Subcutaneous abdominal adipose tissue (tissue), 5 donors: ENCODE measurements around the gene PARP15.

Source experiments
- H3K27ac ChIP-seq: one replicate; pipeline ENCODE4 v1.7.0; 2013; ENCODE audit warnings: low read depth, mild to moderate bottlenecking, inconsistent platforms, low read length, moderate library complexity
- H3K27me3 ChIP-seq, 5 donors: one replicate each; pipeline ENCODE4 v1.7.0; 2013; ENCODE audit warnings: low read length in 5 of 5, inconsistent platforms in 1 of 5; ENCODE audit not compliant: control insufficient read depth in 5 of 5, insufficient read depth in 4 of 5
- H3K36me3 ChIP-seq, 5 donors: one replicate each; pipeline ENCODE4 v1.7.0; 2013; ENCODE audit warnings: low read length in 5 of 5; ENCODE audit not compliant: control insufficient read depth in 5 of 5, insufficient read depth in 5 of 5
- H3K4me1 ChIP-seq, 5 donors: one replicate each; pipeline ENCODE4 v1.7.0; 2013; ENCODE audit warnings: low read length in 5 of 5, mild to moderate bottlenecking in 3 of 5, moderate library complexity in 1 of 5; ENCODE audit not compliant: control insufficient read depth in 5 of 5, insufficient read depth in 5 of 5
- H3K4me3 ChIP-seq, 5 donors: one replicate each; pipeline ENCODE4 v1.7.0; 2013; ENCODE audit warnings: low read length in 5 of 5, low read depth in 1 of 5
- H3K9ac ChIP-seq, 5 donors: one replicate each; pipeline ENCODE4 v1.7.0; 2013; ENCODE audit warnings: low read length in 5 of 5, mild to moderate bottlenecking in 4 of 5, moderate library complexity in 3 of 5
- H3K9me3 ChIP-seq, 5 donors: one replicate each; pipeline ENCODE4 v1.7.0; 2013; ENCODE audit warnings: low read length in 5 of 5; ENCODE audit not compliant: control insufficient read depth in 5 of 5
- donor health status: healthy.
- donor health status: healthy.
- donor health status: healthy.
- donor health status: healthy.
- donor health status: healthy.

Gene PARP15

GRCh38 chr3:122586773-122587485, 9.5 kb downstream of the PARP15 start:
- H3K27ac ChIP-seq = no peak overlapping the region
- H3K4me1 ChIP-seq = no peaks in the 10 kb centered on the region
- no peaks in the 10 kb centered on the region for H3K27me3 ChIP-seq
- no peak overlapping the region for H3K4me3 ChIP-seq
- peaks cover 5 to 9% (median 8%) of the 10 kb centered on the region in 5 donors for H3K9me3 ChIP-seq
- H3K36me3 ChIP-seq = no peaks in the 10 kb centered on the region
- no peak overlapping the region for H3K9ac ChIP-seq

- Histone ChIP-seq H3K36me3 (no peaks in the 10 kb centered on the region), H3K27me3 (no peaks in the 10 kb centered on the region), H3K4me1 (no peaks in the 10 kb centered on the region), H3K27ac (no peak overlapping the region), H3K9me3 (peaks cover 0 to 3% (median 2%) of the 10 kb centered on the region in 5 donors), H3K9ac (no peak overlapping the region), H3K4me3 (no peak overlapping the region)
These were observed 10.1 kb downstream of the PARP15 start for GRCh38 chr3:122587572-122587971.

GRCh38 chr3:122589297-122589696, 11.8 kb downstream of the PARP15 start:
- no peak overlapping the region for H3K9ac ChIP-seq
- no peaks in the 10 kb centered on the region for H3K27me3 ChIP-seq
- H3K9me3 ChIP-seq = peaks cover 0 to 2% (median 0%) of the 10 kb centered on the region in 5 donors
- no peaks in the 10 kb centered on the region for H3K36me3 ChIP-seq
- H3K27ac ChIP-seq = no peak overlapping the region
- H3K4me3 ChIP-seq = no peak overlapping the region
- H3K4me1 ChIP-seq = no peaks in the 10 kb centered on the region

- H3K9me3 ChIP-seq = peaks cover 0 to 4% (median 0%) of the 10 kb centered on the region in 5 donors
- H3K4me3 ChIP-seq = no peak overlapping the region
- H3K4me1 ChIP-seq = no peaks in the 10 kb centered on the region
- no peak overlapping the region for H3K27ac ChIP-seq
- H3K27me3 ChIP-seq = no peaks in the 10 kb centered on the region
- H3K36me3 ChIP-seq = no peaks in the 10 kb centered on the region
- no peak overlapping the region for H3K9ac ChIP-seq
These were observed 13.2 kb downstream of the PARP15 start for GRCh38 chr3:122590610-122591009.

GRCh38 chr3:122594025-122594424, 16.6 kb downstream of the PARP15 start:
- Histone ChIP-seq H3K36me3 (no peaks in the 10 kb centered on the region), H3K9me3 (peaks cover 0 to 6% (median 0%) of the 10 kb centered on the region in 5 donors), H3K27me3 (no peaks in the 10 kb centered on the region)

GRCh38 chr3:122598151-122598550, 20.7 kb downstream of the PARP15 start:
- no peaks in the 10 kb centered on the region for H3K4me1 ChIP-seq
- no peak overlapping the region for H3K4me3 ChIP-seq
- H3K9me3 ChIP-seq = peaks cover 0 to 5% (median 0%) of the 10 kb centered on the region in 5 donors
- H3K27ac ChIP-seq = no peak overlapping the region
- H3K36me3 ChIP-seq = no peaks in the 10 kb centered on the region
- H3K27me3 ChIP-seq = no peaks in the 10 kb centered on the region
- H3K9ac ChIP-seq = no peak overlapping the region

More at GRCh38 chr3:122594025-122594424, 16.6 kb downstream of the PARP15 start:
- no peak overlapping the region for H3K4me3 ChIP-seq
- no peak overlapping the region for H3K9ac ChIP-seq
- no peaks in the 10 kb centered on the region for H3K4me1 ChIP-seq
- H3K27ac ChIP-seq = no peak overlapping the region

GRCh38 chr3:122598556-122598955, 21.1 kb downstream of the PARP15 start:
- Histone ChIP-seq H3K4me1 (no peaks in the 10 kb centered on the region), H3K36me3 (no peaks in the 10 kb centered on the region), H3K27ac (no peak overlapping the region), H3K27me3 (no peaks in the 10 kb centered on the region), H3K9ac (no peak overlapping the region), H3K9me3 (peaks cover 0 to 5% (median 0%) of the 10 kb centered on the region in 5 donors), H3K4me3 (no peak overlapping the region)

GRCh38 chr3:122602011-122602710, 24.7 kb downstream of the PARP15 start:
- H3K27me3 ChIP-seq = no peaks in the 10 kb centered on the region
- H3K4me3 ChIP-seq = no peak overlapping the region
- no peaks in the 10 kb centered on the region for H3K36me3 ChIP-seq
- no peak overlapping the region for H3K27ac ChIP-seq
- H3K9ac ChIP-seq = no peak overlapping the region
- no peaks in the 10 kb centered on the region for H3K9me3 ChIP-seq
- no peaks in the 10 kb centered on the region for H3K4me1 ChIP-seq

GRCh38 chr3:122603056-122603455, 25.6 kb downstream of the PARP15 start:
- no peaks in the 10 kb centered on the region for H3K4me1 ChIP-seq
- no peak overlapping the region for H3K4me3 ChIP-seq
- H3K36me3 ChIP-seq = no peaks in the 10 kb centered on the region
- H3K27me3 ChIP-seq = no peaks in the 10 kb centered on the region
- no peak overlapping the region for H3K27ac ChIP-seq
- H3K9me3 ChIP-seq = no peaks in the 10 kb centered on the region
- H3K9ac ChIP-seq = no peak overlapping the region

GRCh38 chr3:122606330-122606729, 28.9 kb downstream of the PARP15 start:
- Histone ChIP-seq H3K9me3 (no peaks in the 10 kb centered on the region), H3K36me3 (no peaks in the 10 kb centered on the region), H3K4me1 (no peaks in the 10 kb centered on the region)

More at GRCh38 chr3:122606330-122606729, 28.9 kb downstream of the PARP15 start:
- Histone ChIP-seq H3K27me3 (no peaks in the 10 kb centered on the region), H3K4me3 (no peak overlapping the region), H3K9ac (no peak overlapping the region), H3K27ac (no peak overlapping the region)
